Measurements from ENCODE around the gene SPECC1L.
"Not testable (repeated sequence)": the region's sequence is repeated elsewhere in the genome, so short reads cannot be mapped to it uniquely, and the experiment has no call there.

The SPECC1L gene

GRCh38 chr22:24247564-24248344 is 22.9 kb upstream of the SPECC1L start:
- peak; percentile 26 to 34 for DNase-seq (ENCODE audit: low read depth in 2 of 2)

- DNase-seq (ENCODE audit: low read depth in 2 of 2), result not testable (repeated sequence)
Observed at GRCh38 chr22:24248611-24249010, 22.0 kb upstream of the SPECC1L start.

GRCh38 chr22:24249413-24249812 is 21.2 kb upstream of the SPECC1L start:
- not testable (repeated sequence) for DNase-seq (ENCODE audit: low read depth in 2 of 2)

GRCh38 chr22:24251286-24251685 is 19.3 kb upstream of the SPECC1L start:
- not testable (repeated sequence) for DNase-seq (ENCODE audit: low read depth in 2 of 2)

- DNase-seq (ENCODE audit: low read depth in 2 of 2), result not testable (repeated sequence)
Observed at GRCh38 chr22:24253126-24253525, 17.5 kb upstream of the SPECC1L start.

GRCh38 chr22:24256136-24256535 is 14.5 kb upstream of the SPECC1L start:
- not testable (repeated sequence) for DNase-seq (ENCODE audit: low read depth in 2 of 2)

GRCh38 chr22:24256736-24257135 is 13.9 kb upstream of the SPECC1L start:
- not testable (repeated sequence) for DNase-seq (ENCODE audit: low read depth in 2 of 2)

GRCh38 chr22:24259459-24259858 is 11.2 kb upstream of the SPECC1L start:
- DNase-seq (ENCODE audit: low read depth in 2 of 2), result peak; percentile 42 to 58

- not testable (repeated sequence) for DNase-seq (ENCODE audit: low read depth in 2 of 2)
Observed at GRCh38 chr22:24262185-24262749, 8.4 kb upstream of the SPECC1L start.

- not testable (repeated sequence) for DNase-seq (ENCODE audit: low read depth in 2 of 2)
Observed at GRCh38 chr22:24263479-24263878, 7.2 kb upstream of the SPECC1L start.

GRCh38 chr22:24264329-24264896 is 6.2 kb upstream of the SPECC1L start:
- DNase-seq (ENCODE audit: low read depth in 2 of 2), result not testable (repeated sequence)

- DNase-seq (ENCODE audit: low read depth in 2 of 2), result no peak
Observed at GRCh38 chr22:24265734-24266133, 4.9 kb upstream of the SPECC1L start.

GRCh38 chr22:24266495-24266894 is 4.1 kb upstream of the SPECC1L start:
- not testable (repeated sequence) for DNase-seq (ENCODE audit: low read depth in 2 of 2)

- DNase-seq (ENCODE audit: low read depth in 2 of 2), result no peak
Observed at GRCh38 chr22:24271386-24271854, 789 bp downstream of the SPECC1L start.

GRCh38 chr22:24273031-24273430 is 2.4 kb downstream of the SPECC1L start:
- DNase-seq (ENCODE audit: low read depth in 2 of 2), result not testable (repeated sequence)

- DNase-seq (ENCODE audit: low read depth in 2 of 2), result not testable (repeated sequence)
Observed at GRCh38 chr22:24273906-24274305, 3.3 kb downstream of the SPECC1L start.

- DNase-seq (ENCODE audit: low read depth in 2 of 2), result not testable (repeated sequence)
Observed at GRCh38 chr22:24274696-24275405, 4.2 kb downstream of the SPECC1L start.

GRCh38 chr22:24280363-24280762 is 9.7 kb downstream of the SPECC1L start:
- DNase-seq (ENCODE audit: low read depth in 2 of 2), result not testable (repeated sequence)

GRCh38 chr22:24282401-24282800 is 11.8 kb downstream of the SPECC1L start:
- no peak for DNase-seq (ENCODE audit: low read depth in 2 of 2)

GRCh38 chr22:24284747-24285203 is 14.1 kb downstream of the SPECC1L start:
- no peak for DNase-seq (ENCODE audit: low read depth in 2 of 2)

- DNase-seq (ENCODE audit: low read depth in 2 of 2), result no peak
Observed at GRCh38 chr22:24285245-24285644, 14.6 kb downstream of the SPECC1L start.

GRCh38 chr22:24287212-24287611 is 16.6 kb downstream of the SPECC1L start:
- not testable (repeated sequence) for DNase-seq (ENCODE audit: low read depth in 2 of 2)

Measured in stimulated activated CD4-positive, alpha-beta T cell treated with anti-CD3 and anti-CD28 coated beads, Interleukin-1b, Interleukin-23, amount 100 ng/mL, for 4 hours (primary cell).